Memory B cell (primary cell): ENCODE results near the gene GRN.

Experiments
- ATAC-seq: fragments of 150-1000 bp; cut with Tn5 transposase; 2 replicates; pipeline ENCODE4 v1.10.0; 2021; ENCODE audit warnings: low read depth, mild to moderate bottlenecking, moderate library complexity
- DNase-seq, 2 donors: peaks; one replicate each; pipeline ENCODE4 v3.0.0; 2022; ENCODE audit warnings: low spot score in 2 of 2
- H3K27ac Mint-ChIP-seq: one replicate; pipeline ENCODE4 v1.8.0; 2022; ENCODE audit warnings: mild to moderate bottlenecking, moderate library complexity, mixed read lengths
- H3K27me3 Mint-ChIP-seq: one replicate; pipeline ENCODE4 v1.8.0; 2022; ENCODE audit warnings: mixed read lengths
- H3K36me3 Mint-ChIP-seq: one replicate; pipeline ENCODE4 v1.8.0; 2022; ENCODE audit warnings: mild to moderate bottlenecking, mixed read lengths
- H3K4me1 Mint-ChIP-seq: one replicate; pipeline ENCODE4 v1.8.0; 2022; ENCODE audit warnings: mixed read lengths
- H3K4me3 Mint-ChIP-seq: one replicate; pipeline ENCODE4 v1.8.0; 2022; ENCODE audit warnings: mild to moderate bottlenecking, moderate library complexity, mixed read lengths
- H3K9me3 Mint-ChIP-seq: one replicate; pipeline ENCODE4 v1.8.0; 2022; ENCODE audit warnings: mixed read lengths

The GRN gene

GRCh38 chr17:44398692-44399691, 53.9 kb downstream of the GRN start:
- Mint-ChIP-seq H3K27ac (no peak overlapping the region), H3K4me3 (no peak overlapping the region), H3K4me1 (peaks cover 3% of the 10 kb centered on the region), H3K27me3 (no peaks in the 10 kb centered on the region), H3K36me3 (peaks cover 35% of the 10 kb centered on the region), H3K9me3 (no peaks in the 10 kb centered on the region)
- DNase-seq (no peak), ATAC-seq (no peak)

GRCh38 chr17:44400226-44400847, 55.2 kb downstream of the GRN start:
- no peak for ATAC-seq
- Mint-ChIP-seq H3K4me3 (no peak overlapping the region), H3K27me3 (no peaks in the 10 kb centered on the region), H3K36me3 (peaks cover 37% of the 10 kb centered on the region), H3K4me1 (peaks cover 3% of the 10 kb centered on the region), H3K9me3 (no peaks in the 10 kb centered on the region), H3K27ac (peak overlapping the region; percentile 48)
- no peak for DNase-seq
